Heart left ventricle (tissue), 13 donors: ENCODE results near the gene FBN1.

ENCODE experiments used
- CTCF ChIP-seq, 12 donors: fragments of 200-600 bp; sonication (generic) in 4 of 12; IDR thresholded peaks; one replicate each; pipeline versions ENCODE4 v1.5.0 to v1.8.0; 2018 to 2022; ENCODE audit warnings: antibody characterized with exemption in 12 of 12, mild to moderate bottlenecking in 5 of 12
- POLR2A ChIP-seq, 2 donors: fragments of 450-650 bp; IDR thresholded peaks; one replicate each; pipeline ENCODE4 v1.6.1; 2017; ENCODE audit warnings: antibody characterized with exemption in 2 of 2, mild to moderate bottlenecking in 2 of 2, moderate library complexity in 2 of 2
- donor health status: ischemic (EF 13 %, LVEDD 7.1; RV severe dilation, severe dysfunction).
- donor health status: DM: no; HTN: yes; CAD: no.
- donor health status: DM: no; HTN: no; CAD: no.
- donor health status: ischemic (EF 25% LVEDD 6.9; RV normal size, moderate dysfunction).
- donor health status: ischemic (EF 25% LVEDD 5.7; RV mildly dilated, moderate dysfunction).
- donor health status: ischemic (EF 35%, LVEDD 5.7; RV mildly dilated, moderate dysfunction).
- donor health status: nonischemic (EF 11% LVEDD 7.7; RV severe dilation, severe dysfunction).
- donor health status: DM: yes; HTN: yes; CAD: no.
- donor health status: PGD.
- donor health status: ischemic (EF 29% LVEDD 5.4; RV normal size, mild dysfunction).
- donor health status: nonischemic (EF 23%, LVEDD 6.1; RV moderate dilation, normal function).

DNA sequence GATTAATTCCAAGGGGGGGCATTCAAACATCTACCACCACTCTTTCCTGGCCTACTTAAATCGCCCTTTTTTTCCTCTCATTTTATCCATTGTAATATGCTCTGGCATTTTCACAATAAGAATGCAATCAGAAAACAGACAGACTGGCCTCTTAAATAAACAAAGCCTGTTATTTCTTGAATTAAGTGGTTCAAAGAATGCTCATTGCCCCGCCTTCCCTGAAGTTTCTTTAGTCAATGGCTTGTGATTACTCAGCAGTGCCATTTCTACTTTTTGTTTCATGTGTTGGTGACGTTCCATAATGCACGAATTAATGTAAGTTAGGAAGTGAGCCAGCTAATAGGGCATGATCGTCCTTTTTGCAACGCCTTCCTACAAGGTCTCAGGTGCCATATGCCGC is 68.0 kb downstream of the FBN1 start:
- TF ChIP-seq CTCF (IDR thresholded peaks at IDR 0.05) (no peak), POLR2A (IDR thresholded peaks at IDR 0.05) (no peak)
